GM12872 (cell line): ENCODE data around the gene STPG2.

ENCODE experiments used
- CTCF ChIP-seq: IDR thresholded peaks from 3 replicates; pipeline ENCODE4 v1.5.1; 2011; ENCODE audit warnings: low read depth, mild to moderate bottlenecking, low read length, moderate library complexity; ENCODE audit not compliant: insufficient read depth

The STPG2 gene

GRCh38 chr4:98117363-98117762 is 25.9 kb downstream of the STPG2 start:
- no peak for TF ChIP-seq CTCF

- TF ChIP-seq CTCF: no peak
These were observed 30.3 kb downstream of the STPG2 start for GRCh38 chr4:98113012-98113411.

GRCh38 chr4:98110929-98111328 is 32.3 kb downstream of the STPG2 start:
- TF ChIP-seq CTCF: no peak

GRCh38 chr4:98110214-98110613 is 33.1 kb downstream of the STPG2 start:
- TF ChIP-seq CTCF: no peak

- no peak for TF ChIP-seq CTCF
These were observed 40.6 kb downstream of the STPG2 start for GRCh38 chr4:98102660-98103059.

- TF ChIP-seq CTCF: no peak
These were observed 41.3 kb downstream of the STPG2 start for GRCh38 chr4:98101988-98102387.

GRCh38 chr4:98098764-98099163 is 44.5 kb downstream of the STPG2 start:
- no peak for TF ChIP-seq CTCF

- no peak for TF ChIP-seq CTCF
These were observed 49.2 kb downstream of the STPG2 start for GRCh38 chr4:98094118-98094517.
